H1 (cell line): ENCODE results near the gene SYT14. TPM values are rescaled to one million over a fixed set of nuclear protein-coding genes. Genes with fewer than 3 reads are reported as not detected.
"Not testable (repeated sequence)": the region's sequence is repeated elsewhere in the genome, so short reads cannot be mapped to it uniquely, and the experiment has no call there.

Source experiments
- CTCF ChIA-PET: fragments of 300-600 bp; sonication (Branson Sonifier 250); formaldehyde crosslinking; loops from one replicate; lab custom pipeline; 2021; ENCODE audit not compliant: partially characterized antibody; lab: Charles Lee
- POLR2A ChIA-PET: fragments of 300-600 bp; sonication (Branson Sonifier 250); formaldehyde crosslinking; loops from one replicate; lab custom pipeline; 2021; ENCODE audit warnings: inconsistent platforms; ENCODE audit not compliant: partially characterized antibody; lab: Charles Lee
- DNase-seq, 2 experiments: peaks; one replicate each; pipeline versions ENCODE4 v3.0.0 to v3.0.0-alpha.2; 2010 to 2022; ENCODE audit warnings: low spot score in 2 of 2, low read depth in 1 of 2, mixed read lengths in 1 of 2
- FAIRE-seq: peaks from 2 replicates; lab custom pipeline; 2011; peaks lifted over from hg19 to GRCh38; lab: Jason Lieb, UNC
- H2AFZ ChIP-seq: 2 replicates; pipeline ENCODE4 v1.8.1; 2012; ENCODE audit warnings: low read length, inconsistent platforms
- H2AK5ac ChIP-seq: 2 replicates; pipeline ENCODE4 v1.6.1; 2013; ENCODE audit warnings: low read depth, low read length
- H2BK120ac ChIP-seq: replicated peaks from 2 replicates; pipeline ENCODE3; 2013; ENCODE audit warnings: low read depth, low read length, inconsistent platforms
- H2BK12ac ChIP-seq: 2 replicates; pipeline ENCODE4 v1.6.1; 2013; ENCODE audit warnings: low read depth, low read length
- H2BK15ac ChIP-seq: 2 replicates; pipeline ENCODE4 v1.6.1; 2013; ENCODE audit warnings: low read length
- H2BK20ac ChIP-seq: 2 replicates; pipeline ENCODE4 v1.6.1; 2013; ENCODE audit warnings: low read length
- H2BK5ac ChIP-seq: 2 replicates; pipeline ENCODE4 v1.6.1; 2013; ENCODE audit warnings: low read depth, low read length
- H3K14ac ChIP-seq: 2 replicates; pipeline ENCODE4 v1.6.1; 2013; ENCODE audit warnings: inconsistent platforms; ENCODE audit not compliant: insufficient read length
- H3K18ac ChIP-seq: 2 replicates; pipeline ENCODE4 v1.6.1; 2013; ENCODE audit warnings: low read length; ENCODE audit errors: extremely low read depth
- H3K23ac ChIP-seq: 2 replicates; pipeline ENCODE4 v1.6.1; 2013; ENCODE audit warnings: inconsistent platforms; ENCODE audit not compliant: insufficient read length
- H3K23me2 ChIP-seq: 2 replicates; pipeline ENCODE4 v1.6.1; 2013; ENCODE audit warnings: low read depth, low read length
- H3K27ac ChIP-seq: 2 replicates; pipeline ENCODE4 v1.6.1; 2011; ENCODE audit warnings: low read depth, low read length, inconsistent platforms
- H3K27me3 ChIP-seq, 4 experiments: replicated peaks in 1 of 4; 1 replicate in 1 of 4; 2 replicates in 3 of 4; pipeline versions ENCODE4 v1.6.1 to v1.8.1; 2011 to 2013; ENCODE audit warnings: low read length in 3 of 4, mild to moderate bottlenecking in 3 of 4, inconsistent platforms in 2 of 4, mixed read lengths in 2 of 4, moderate library complexity in 1 of 4; ENCODE audit not compliant: control insufficient read depth in 3 of 4, insufficient read depth in 3 of 4; ENCODE audit errors: extremely low read depth in 1 of 4
- H3K36me3 ChIP-seq, 4 experiments: 2 replicates each; pipeline versions ENCODE4 v1.6.1 to v1.8.1; 2011 to 2013; ENCODE audit warnings: mild to moderate bottlenecking in 4 of 4, low read length in 3 of 4, moderate library complexity in 2 of 4, control low read depth in 1 of 4, inconsistent platforms in 1 of 4; ENCODE audit not compliant: insufficient read depth in 4 of 4, control insufficient read depth in 2 of 4
- H3K4ac ChIP-seq: replicated peaks from 2 replicates; pipeline ENCODE3; 2013; ENCODE audit warnings: low read length, low read depth, mixed read lengths, inconsistent platforms; ENCODE audit not compliant: insufficient read length
- H3K4me1 ChIP-seq, 4 experiments: replicated peaks in 1 of 4; 1 replicate in 1 of 4; 2 replicates in 3 of 4; pipeline versions ENCODE4 v1.6.1 to v1.8.1; 2011 to 2013; ENCODE audit warnings: low read length in 3 of 4, inconsistent platforms in 2 of 4, mixed read lengths in 1 of 4; ENCODE audit not compliant: insufficient read depth in 4 of 4, control insufficient read depth in 3 of 4
- H3K4me2 ChIP-seq, 2 experiments: 2 replicates each; pipeline versions ENCODE4 v1.6.1 to v1.8.1; 2011 to 2013; ENCODE audit warnings: low read depth in 2 of 2, low read length in 2 of 2, control low read depth in 1 of 2, inconsistent platforms in 1 of 2, mild to moderate bottlenecking in 1 of 2; ENCODE audit not compliant: insufficient read depth in 1 of 2
- H3K4me3 ChIP-seq, 4 experiments: fragments of 200-600, 300-600 bp in 1 of 4; sonication (generic), shearing (Covaris generic), sonication (Bioruptor Twin) in 1 of 4; 2 replicates each; pipeline versions ENCODE4 v1.5.1 to v1.8.1; 2011 to 2016; ENCODE audit warnings: low read length in 4 of 4, low read depth in 3 of 4, control low read depth in 2 of 4, inconsistent platforms in 2 of 4, mild to moderate bottlenecking in 2 of 4, mixed read lengths in 1 of 4, moderate library complexity in 1 of 4; ENCODE audit not compliant: insufficient read depth in 2 of 4; ENCODE audit errors: extremely low read depth in 1 of 4
- H3K56ac ChIP-seq: replicated peaks from 2 replicates; pipeline ENCODE3; 2013; ENCODE audit warnings: low read depth, mild to moderate bottlenecking, mixed read lengths, low read length, inconsistent platforms; ENCODE audit not compliant: insufficient read length
- H3K79me1 ChIP-seq: 2 replicates; pipeline ENCODE4 v1.6.1; 2013; ENCODE audit warnings: low read depth, low read length, control low read depth
- H3K79me2 ChIP-seq, 2 experiments: 2 replicates each; pipeline versions ENCODE4 v1.6.1 to v1.8.1; 2012 to 2013; ENCODE audit warnings: low read length in 2 of 2, mild to moderate bottlenecking in 2 of 2, inconsistent platforms in 1 of 2; ENCODE audit not compliant: insufficient read depth in 2 of 2, control insufficient read depth in 1 of 2
- H3K9ac ChIP-seq, 4 experiments: replicated peaks in 1 of 4; 1 replicate in 1 of 4; 2 replicates in 3 of 4; pipeline versions ENCODE4 v1.6.1 to v1.8.1; 2011 to 2013; ENCODE audit warnings: low read depth in 3 of 4, low read length in 3 of 4, control low read depth in 2 of 4, mild to moderate bottlenecking in 2 of 4, moderate library complexity in 2 of 4, inconsistent platforms in 1 of 4; ENCODE audit errors: extremely low read depth in 1 of 4
- H3K9me3 ChIP-seq, 2 experiments: 2 replicates each; pipeline versions ENCODE4 v1.6.1 to v1.8.1; 2012 to 2013; ENCODE audit warnings: mild to moderate bottlenecking in 2 of 2, moderate library complexity in 2 of 2, control low read depth in 1 of 2, inconsistent platforms in 1 of 2, low read depth in 1 of 2, low read length in 1 of 2, mixed read lengths in 1 of 2; ENCODE audit not compliant: insufficient read depth in 2 of 2
- H4K20me1 ChIP-seq, 2 experiments: replicated peaks in 1 of 2; 2 replicates each; pipeline versions ENCODE3 to v1.8.1; 2011 to 2013; ENCODE audit warnings: inconsistent platforms in 2 of 2, low read length in 2 of 2, mild to moderate bottlenecking in 1 of 2; ENCODE audit not compliant: insufficient read depth in 2 of 2, control insufficient read depth in 1 of 2
- H4K5ac ChIP-seq: 2 replicates; pipeline ENCODE4 v1.6.1; 2013; ENCODE audit warnings: low read length, low read depth, mixed read lengths, inconsistent platforms; ENCODE audit not compliant: insufficient read length
- H4K8ac ChIP-seq: 2 replicates; pipeline ENCODE4 v1.8.0; 2013; ENCODE audit warnings: mild to moderate bottlenecking, moderate library complexity, low read length, inconsistent platforms; ENCODE audit not compliant: insufficient read depth; ENCODE audit errors: extremely low read depth
- H4K91ac ChIP-seq: replicated peaks from 2 replicates; pipeline ENCODE3; 2013; ENCODE audit warnings: low read length, mixed read lengths, inconsistent platforms; ENCODE audit not compliant: insufficient read length
- EP300 ChIP-seq, 2 experiments: IDR thresholded peaks; 1 replicate in 1 of 2; 2 replicates in 1 of 2; pipeline ENCODE4 v1.6.1; 2011 to 2012; ENCODE audit warnings: low read depth in 2 of 2, low read length in 2 of 2, mild to moderate bottlenecking in 2 of 2, borderline replicate concordance in 1 of 2, inconsistent platforms in 1 of 2, moderate library complexity in 1 of 2
- WGBS, 2 experiments: shearing (Covaris generic) in 1 of 2; methylation state at CpG; one replicate each; pipeline versions ENCODE4 v1.1.6 to v1.1.7; 2013 to 2015; ENCODE audit warnings: low lambda C conversion rate in 2 of 2, mixed read lengths in 2 of 2, inconsistent platforms in 1 of 2, low coverage in 1 of 2, missing lambda C conversion rate in 1 of 2; ENCODE audit not compliant: insufficient replicate concordance in 2 of 2, insufficient coverage in 1 of 2, insufficient read length in 1 of 2; ENCODE audit errors: extremely low coverage in 1 of 2, missing lambda C conversion rate in 1 of 2; 5-methylcytosine and 5-hydroxymethylcytosine counted together
- polyA plus RNA-seq, 7 experiments: library from polyadenylated mRNA; depleted of rRNA in 3 of 7; stranded (reverse) in 5 of 7; unstranded in 2 of 7; fragments of >200 nt in 5 of 7; fragments of 200-250 nt in 2 of 7; gene quantifications; 1 replicate in 5 of 7; 2 replicates in 1 of 7; 4 replicates in 1 of 7; pipeline versions ENCODE4 v1.2.1 to v1.2.3, GENCODE V29; 2011 to 2013; ENCODE audit warnings: missing spikeins in 2 of 7, mixed read lengths in 2 of 7
- total RNA-seq: library from RNA; stranded (reverse); fragmentation: NEBNext Ultra II Directional; extraction: Animal tissue kit (Norgen Biotek cat#: 25700); gene quantifications from 2 replicates; pipeline ENCODE4 v1.2.1, GENCODE V29; 2021

SYT14 gene
- total and polyA plus RNA-seq, 2 of the 8 experiments (the other 6 are each of a cell fraction or from before 2014, with no cell fraction given) = 2.3 to 18.4 TPM

DNA sequence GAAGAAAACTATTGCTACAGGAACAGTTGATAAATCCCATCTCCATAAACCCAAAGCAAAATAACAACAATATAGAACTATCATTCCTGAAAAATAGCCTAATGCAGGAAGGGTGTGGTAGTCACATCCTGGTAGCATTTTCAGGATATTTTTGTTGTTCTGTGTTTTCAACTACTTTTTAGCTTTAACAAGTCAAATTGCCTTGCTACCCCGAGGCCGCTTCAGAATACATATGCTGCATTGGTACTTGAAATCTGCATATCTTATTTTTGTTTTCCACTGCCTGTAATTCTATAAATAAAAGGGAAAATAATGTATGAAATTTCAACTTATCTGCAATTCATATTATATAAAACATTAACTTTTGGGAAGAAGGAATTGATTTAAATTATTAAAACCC, 36.8 kb upstream of the SYT14 start (continued):
- no peak for TF ChIP-seq EP300 (IDR thresholded peaks at IDR 0.05; ENCODE audit: borderline replicate concordance in 1 of 2, low read depth in 2 of 2, low read length in 2 of 2)

DNA sequence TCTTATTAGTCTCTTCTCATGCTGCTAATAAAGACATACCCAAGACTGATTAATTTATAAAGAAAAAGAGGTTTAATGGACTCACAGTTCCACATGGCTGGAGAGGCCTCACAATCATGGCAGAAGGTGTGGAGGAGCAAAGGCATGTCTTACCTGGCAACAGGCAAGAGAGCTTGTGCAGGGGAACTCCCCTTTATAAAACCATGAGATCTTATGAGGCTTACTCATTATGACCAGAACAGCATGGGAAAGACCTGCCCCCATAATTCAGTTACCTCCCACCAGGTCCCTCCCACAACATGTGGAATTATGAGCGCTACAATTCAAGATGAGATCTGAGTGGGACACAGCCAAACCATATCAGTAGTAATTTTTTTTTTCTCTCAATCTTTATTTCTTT, 33.2 kb upstream of the SYT14 start:
- H3K56ac ChIP-seq, H3K79me1 ChIP-seq, H2BK20ac ChIP-seq, H3K4me3 ChIP-seq, H3K4me2 ChIP-seq, H3K23ac ChIP-seq, H2BK120ac ChIP-seq, H2BK5ac ChIP-seq, H4K91ac ChIP-seq, H2BK15ac ChIP-seq, H3K9me3 ChIP-seq, H4K8ac ChIP-seq, H3K27ac ChIP-seq, H3K23me2 ChIP-seq, H4K20me1 ChIP-seq, DNase-seq, H3K9ac ChIP-seq, H3K4ac ChIP-seq, CTCF ChIA-PET, H4K5ac ChIP-seq, H3K4me1 ChIP-seq, H3K27me3 ChIP-seq, H2AFZ ChIP-seq, H3K36me3 ChIP-seq, H2BK12ac ChIP-seq, H3K14ac ChIP-seq, H2AK5ac ChIP-seq, FAIRE-seq, H3K18ac ChIP-seq, H3K79me2 ChIP-seq: not testable (repeated sequence)
- no CpG with 5 or more reads among the region's 1 CpG for WGBS, 2 experiments
- POLR2A ChIA-PET = interaction anchor here (1.4 kb wide), 1 partner anchor 8 kb away, joined by 5 read pairs; no protein-coding TSS in a partner anchor
